GM23248 (cell line): ENCODE measurements around the gene SULT4A1.

Experiments
- EZH2 ChIP-seq: fragments of 200-600 bp; sonication (generic); IDR thresholded peaks from 2 replicates; pipeline ENCODE4 v1.6.1; 2018; ENCODE audit warnings: antibody characterized with exemption, mild to moderate bottlenecking; ENCODE audit not compliant: insufficient read depth, poor library complexity, severe bottlenecking
- EZH2phosphoT487 ChIP-seq: fragments of 200-600 bp; sonication (generic); IDR thresholded peaks from 2 replicates; pipeline ENCODE4 v1.6.1; 2018; ENCODE audit warnings: antibody characterized with exemption, moderate library complexity, mild to moderate bottlenecking, low read depth; ENCODE audit not compliant: insufficient read depth

- no peak for TF ChIP-seq EZH2
- no peak for TF ChIP-seq EZH2phosphoT487
These were observed 17.7 kb upstream of the SULT4A1 start for GRCh38 chr22:43879901-43880540.
